Endothelial cell of umbilical vein (primary cell): ENCODE data around the gene PPP1R3E. TPM values are rescaled to one million over a fixed set of nuclear protein-coding genes. Genes with fewer than 3 reads are reported as not detected.

ENCODE experiments used
- BruUV-seq: library from RNA; stranded (reverse); fragments of 400-500 nt; replicated peaks from 2 replicates; lab custom pipeline; 2021; lab: Mats Ljungman, UMichigan
- CTCF ChIA-PET: fragments of 300-600, 350-600 bp; sonication (Branson Sonifier 250); formaldehyde crosslinking; loops from one replicate; lab custom pipeline; 2021; ENCODE audit warnings: antibody characterized with exemption, inconsistent platforms; lab: Charles Lee
- POLR2A ChIA-PET: fragments of 300-600, 350-600 bp; sonication (Branson Sonifier 250); formaldehyde crosslinking; loops from one replicate; lab custom pipeline; 2021; ENCODE audit warnings: antibody characterized with exemption, inconsistent platforms; lab: Charles Lee
- DNase-seq: peaks from one replicate; pipeline ENCODE4 v3.0.0-alpha.2; 2011; ENCODE audit warnings: low read depth, low spot score
- FAIRE-seq: peaks from 2 replicates; lab custom pipeline; 2011; peaks lifted over from hg19 to GRCh38; lab: Jason Lieb, UNC
- H2AFZ ChIP-seq: 2 replicates; pipeline ENCODE4 v1.6.0; 2012; ENCODE audit warnings: low read depth, low read length, control low read depth, inconsistent platforms
- H3K27ac ChIP-seq: 2 replicates; pipeline ENCODE4 v1.5.1; 2011; ENCODE audit warnings: low read depth, mild to moderate bottlenecking, control low read depth, low read length, moderate library complexity; ENCODE audit not compliant: insufficient read depth
- H3K27me3 ChIP-seq, 2 experiments: 2 replicates each; pipeline versions ENCODE4 v1.6.0 to v1.6.1; 2011; ENCODE audit warnings: low read length in 2 of 2, mixed read lengths in 1 of 2; ENCODE audit not compliant: control insufficient read depth in 2 of 2, insufficient read depth in 2 of 2
- H3K36me3 ChIP-seq, 2 experiments: 2 replicates in 1 of 2; 3 replicates in 1 of 2; pipeline ENCODE4 v1.5.1; 2011; ENCODE audit warnings: low read length in 2 of 2, mild to moderate bottlenecking in 1 of 2, moderate library complexity in 1 of 2; ENCODE audit not compliant: control insufficient read depth in 2 of 2, insufficient read depth in 2 of 2; ENCODE audit errors: extremely low read depth in 1 of 2
- H3K4me1 ChIP-seq: 3 replicates; pipeline ENCODE4 v1.5.1; 2011; ENCODE audit warnings: mild to moderate bottlenecking, low read length; ENCODE audit not compliant: control insufficient read depth, insufficient read depth; ENCODE audit errors: extremely low read depth
- H3K4me2 ChIP-seq: 2 replicates; pipeline ENCODE4 v1.6.1; 2011; ENCODE audit warnings: low read length, control low read depth, mixed read lengths; ENCODE audit not compliant: insufficient read depth
- H3K4me3 ChIP-seq, 3 experiments: fragments of 200-600 bp in 1 of 3; sonication (generic), shearing (Covaris generic) in 1 of 3; replicated peaks in 1 of 3; 2 replicates each; pipeline ENCODE4 v1.5.1; 2011 to 2016; ENCODE audit warnings: control low read depth in 3 of 3, low read length in 3 of 3, mild to moderate bottlenecking in 2 of 3, inconsistent platforms in 1 of 3, low read depth in 1 of 3, moderate library complexity in 1 of 3; ENCODE audit not compliant: insufficient read depth in 1 of 3
- H3K79me2 ChIP-seq: 2 replicates; pipeline ENCODE4 v1.6.0; 2012; ENCODE audit warnings: low read length, inconsistent platforms; ENCODE audit not compliant: control insufficient read depth, insufficient read depth
- H3K9ac ChIP-seq: replicated peaks from 2 replicates; pipeline ENCODE3; 2011; ENCODE audit warnings: low read length, control low read depth; ENCODE audit not compliant: insufficient read depth; ENCODE audit errors: extremely low read depth
- H3K9me1 ChIP-seq: replicated peaks from 3 replicates; pipeline ENCODE4 v1.6.0; 2011; ENCODE audit warnings: mild to moderate bottlenecking, low read length; ENCODE audit not compliant: control insufficient read depth, insufficient read depth; ENCODE audit errors: extremely low read depth
- H3K9me3 ChIP-seq: replicated peaks from 2 replicates; pipeline ENCODE4 v1.5.1; 2012; ENCODE audit warnings: low read length, inconsistent platforms; ENCODE audit not compliant: control insufficient read depth, insufficient read depth
- H4K20me1 ChIP-seq: replicated peaks from 2 replicates; pipeline ENCODE3; 2011; ENCODE audit warnings: mild to moderate bottlenecking, low read length; ENCODE audit not compliant: control insufficient read depth, insufficient read depth; ENCODE audit errors: extremely low read depth
- EZH2 ChIP-seq: IDR thresholded peaks from 2 replicates; pipeline ENCODE4 v1.6.1; 2012; ENCODE audit warnings: borderline replicate concordance, low read depth, mild to moderate bottlenecking, moderate library complexity, low read length, inconsistent platforms; ENCODE audit not compliant: severe bottlenecking
- FOS ChIP-seq: IDR thresholded peaks from 2 replicates; pipeline ENCODE4 v1.6.1; 2011; ENCODE audit warnings: mild to moderate bottlenecking, low read length, moderate library complexity, borderline replicate concordance; ENCODE audit not compliant: insufficient read depth
- GATA2 ChIP-seq: IDR thresholded peaks from 2 replicates; pipeline ENCODE4 v1.7.0; 2011; ENCODE audit warnings: low read depth, mild to moderate bottlenecking, moderate library complexity, mixed read lengths, low read length; ENCODE audit not compliant: insufficient read length, insufficient read depth
- JUN ChIP-seq: IDR thresholded peaks from 2 replicates; pipeline ENCODE4 v1.6.1; 2011; ENCODE audit warnings: borderline replicate concordance, low read depth; ENCODE audit not compliant: insufficient read length, insufficient read depth
- MYC ChIP-seq: IDR thresholded peaks from one replicate; pipeline ENCODE4 v1.6.1; 2011; ENCODE audit warnings: mild to moderate bottlenecking, low read depth, low read length
- POLR2A ChIP-seq: IDR thresholded peaks from 2 replicates; pipeline ENCODE4 v1.6.1; 2012; ENCODE audit warnings: low read depth, mild to moderate bottlenecking, control low read depth, low read length
- POLR2AphosphoS5 ChIP-seq: IDR thresholded peaks from 2 replicates; pipeline ENCODE4 v1.6.1; 2012; ENCODE audit warnings: low read depth, mild to moderate bottlenecking, control low read depth, low read length, moderate library complexity; ENCODE audit not compliant: insufficient read depth
- dilution Hi-C: fragments of 300-500 bp; cut with MboI; formaldehyde crosslinking; loops from one replicate; pipeline ENCODE4 v1.15.0; 2019; ENCODE audit warnings: low sequenced_read_pairs; ENCODE audit not compliant: extremely low pct_ligation_motif_present
- intact Hi-C: fragments of 100-400 bp; cut with micrococcal nuclease; formaldehyde crosslinking; loops from one replicate; pipeline ENCODE4 v1.10.0; 2022
- polyA plus RNA-seq, 4 experiments: library from polyadenylated mRNA; depleted of rRNA in 3 of 4; stranded (reverse) in 3 of 4; unstranded in 1 of 4; fragments of >200 nt; gene quantifications; 2 replicates each; pipeline versions ENCODE4 v1.2.1 to v1.2.3, GENCODE V29; 2011 to 2012; ENCODE audit warnings: missing spikeins in 1 of 4
- total RNA-seq: library from RNA; stranded (reverse); gene quantifications from 2 replicates; pipeline ENCODE4 v1.2.3, GENCODE V29; 2021
- TF ChIP-seq, protein P1 (sequence below), 2 donors: IDR thresholded peaks; 1 replicate in 1 of 2; 2 replicates in 1 of 2; pipeline ENCODE4 v1.5.1; 2011; ENCODE audit warnings: low read length in 2 of 2, mild to moderate bottlenecking in 2 of 2, moderate library complexity in 2 of 2, control low read depth in 1 of 2, inconsistent platforms in 1 of 2, low read depth in 1 of 2; ENCODE audit not compliant: insufficient read depth in 1 of 2; ENCODE audit errors: extremely low read depth in 1 of 2
- TF ChIP-seq, protein P2 (sequence below): IDR thresholded peaks from 2 replicates; pipeline ENCODE4 v1.6.1; 2011; ENCODE audit not compliant: insufficient read depth, insufficient read length

PPP1R3E gene
- total and polyA plus RNA-seq, 2 donors (not counting 3 experiments of a cell fraction or from before 2014, with no cell fraction given), result 4.3 to 7.4 TPM

DNA sequence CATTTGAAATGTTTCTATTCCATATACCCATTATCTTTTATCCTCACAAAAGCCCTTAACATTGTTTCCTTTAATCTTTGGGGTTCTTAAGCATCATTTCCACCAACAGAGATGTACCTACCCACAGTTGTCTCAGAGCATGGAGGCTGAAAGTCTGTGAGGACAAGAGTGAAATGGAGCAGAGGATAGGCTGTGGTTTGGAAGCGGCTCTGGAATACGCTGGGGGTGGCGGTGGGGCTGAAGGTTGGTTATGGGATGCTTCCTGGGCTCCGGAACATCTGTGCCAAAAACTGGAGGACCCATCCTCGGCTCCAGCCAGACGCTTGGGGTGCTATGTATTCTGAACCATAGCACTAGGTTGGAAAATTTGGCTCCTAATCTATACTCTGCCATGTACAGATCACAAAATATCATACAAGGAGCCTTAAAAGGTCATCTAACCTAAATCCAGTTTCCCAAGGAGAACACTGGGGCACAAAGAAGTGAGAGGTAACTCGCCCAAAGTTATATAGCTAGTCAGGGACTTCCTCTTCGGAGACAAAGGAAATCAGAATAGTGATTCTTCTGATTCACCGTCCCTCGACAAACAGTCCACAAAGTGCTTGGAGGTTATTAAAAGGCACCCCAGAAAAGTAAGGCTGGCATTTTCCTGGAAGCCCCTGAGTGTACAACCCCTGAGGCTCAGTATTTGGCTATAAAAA, 2.5 kb downstream of the PPP1R3E start:
- no peaks in the 10 kb centered on the region for H3K79me2 ChIP-seq
- no peak overlapping the region for H2AFZ ChIP-seq
- peak overlapping the region; percentile 90 for H3K4me2 ChIP-seq
- H3K9ac ChIP-seq, result peak overlapping the region; percentile 92
- no peaks in the 10 kb centered on the region for H3K27me3 ChIP-seq
- H3K36me3 ChIP-seq, result no peaks in the 10 kb centered on the region
- H3K9me3 ChIP-seq, result no peaks in the 10 kb centered on the region
- intact Hi-C loops (loop anchor here (1.0 kb wide), 1 partner anchor 113 kb away; no protein-coding TSS in a partner anchor), dilution Hi-C loops (no loop called here)
- DNase-seq (no peak), FAIRE-seq (no peak)
- peak overlapping the region; percentile 16 to 79 (median 76) for H3K4me3 ChIP-seq
- TF ChIP-seq MYC (no peak), GATA2 (no peak), POLR2AphosphoS5 (no peak), EZH2 (no peak), FOS (no peak), JUN (no peak), POLR2A (no peak)
- TF ChIP-seq, protein P1, sequence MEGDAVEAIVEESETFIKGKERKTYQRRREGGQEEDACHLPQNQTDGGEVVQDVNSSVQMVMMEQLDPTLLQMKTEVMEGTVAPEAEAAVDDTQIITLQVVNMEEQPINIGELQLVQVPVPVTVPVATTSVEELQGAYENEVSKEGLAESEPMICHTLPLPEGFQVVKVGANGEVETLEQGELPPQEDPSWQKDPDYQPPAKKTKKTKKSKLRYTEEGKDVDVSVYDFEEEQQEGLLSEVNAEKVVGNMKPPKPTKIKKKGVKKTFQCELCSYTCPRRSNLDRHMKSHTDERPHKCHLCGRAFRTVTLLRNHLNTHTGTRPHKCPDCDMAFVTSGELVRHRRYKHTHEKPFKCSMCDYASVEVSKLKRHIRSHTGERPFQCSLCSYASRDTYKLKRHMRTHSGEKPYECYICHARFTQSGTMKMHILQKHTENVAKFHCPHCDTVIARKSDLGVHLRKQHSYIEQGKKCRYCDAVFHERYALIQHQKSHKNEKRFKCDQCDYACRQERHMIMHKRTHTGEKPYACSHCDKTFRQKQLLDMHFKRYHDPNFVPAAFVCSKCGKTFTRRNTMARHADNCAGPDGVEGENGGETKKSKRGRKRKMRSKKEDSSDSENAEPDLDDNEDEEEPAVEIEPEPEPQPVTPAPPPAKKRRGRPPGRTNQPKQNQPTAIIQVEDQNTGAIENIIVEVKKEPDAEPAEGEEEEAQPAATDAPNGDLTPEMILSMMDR (IDR thresholded peaks at IDR 0.05; ENCODE audit: extremely low read depth in 1 of 2, insufficient read depth in 1 of 2, low read depth in 1 of 2, low read length in 2 of 2), result no peak
- TF ChIP-seq, protein P2, sequence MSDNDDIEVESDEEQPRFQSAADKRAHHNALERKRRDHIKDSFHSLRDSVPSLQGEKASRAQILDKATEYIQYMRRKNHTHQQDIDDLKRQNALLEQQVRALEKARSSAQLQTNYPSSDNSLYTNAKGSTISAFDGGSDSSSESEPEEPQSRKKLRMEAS, result no peak
- CTCF ChIA-PET, result interaction anchor here (0.6 to 4.0 kb wide), 12 partner anchors 12 to 231 kb away, joined by 3 to 53 read pairs (median 4); partner anchors contain the start of genes ACIN1, C14orf119, HOMEZ and PABPN1
- POLR2A ChIA-PET, result no interaction called here
- peak overlapping the region; percentile 75 for H3K27ac ChIP-seq
- peaks cover 11% of the 10 kb centered on the region for H3K4me1 ChIP-seq
- no peaks in the 10 kb centered on the region for H3K9me1 ChIP-seq
- no peaks in the 10 kb centered on the region for H4K20me1 ChIP-seq
- no TSS peak for BruUV-seq
